GM18861 (cell line): ENCODE results near the gene NFATC4.
"Not testable (repeated sequence)": the region's sequence is repeated elsewhere in the genome, so short reads cannot be mapped to it uniquely, and the experiment has no call there.

ENCODE experiments used
- ATAC-seq: cut with Tn5 transposase; IDR thresholded peaks from one replicate; pipeline ENCODE4 v1.9.1; 2021; ENCODE audit not compliant: unreplicated experiment

The NFATC4 gene

GRCh38 chr14:24338843-24339242 is 29.1 kb upstream of the NFATC4 start:
- ATAC-seq: no peak

DNA sequence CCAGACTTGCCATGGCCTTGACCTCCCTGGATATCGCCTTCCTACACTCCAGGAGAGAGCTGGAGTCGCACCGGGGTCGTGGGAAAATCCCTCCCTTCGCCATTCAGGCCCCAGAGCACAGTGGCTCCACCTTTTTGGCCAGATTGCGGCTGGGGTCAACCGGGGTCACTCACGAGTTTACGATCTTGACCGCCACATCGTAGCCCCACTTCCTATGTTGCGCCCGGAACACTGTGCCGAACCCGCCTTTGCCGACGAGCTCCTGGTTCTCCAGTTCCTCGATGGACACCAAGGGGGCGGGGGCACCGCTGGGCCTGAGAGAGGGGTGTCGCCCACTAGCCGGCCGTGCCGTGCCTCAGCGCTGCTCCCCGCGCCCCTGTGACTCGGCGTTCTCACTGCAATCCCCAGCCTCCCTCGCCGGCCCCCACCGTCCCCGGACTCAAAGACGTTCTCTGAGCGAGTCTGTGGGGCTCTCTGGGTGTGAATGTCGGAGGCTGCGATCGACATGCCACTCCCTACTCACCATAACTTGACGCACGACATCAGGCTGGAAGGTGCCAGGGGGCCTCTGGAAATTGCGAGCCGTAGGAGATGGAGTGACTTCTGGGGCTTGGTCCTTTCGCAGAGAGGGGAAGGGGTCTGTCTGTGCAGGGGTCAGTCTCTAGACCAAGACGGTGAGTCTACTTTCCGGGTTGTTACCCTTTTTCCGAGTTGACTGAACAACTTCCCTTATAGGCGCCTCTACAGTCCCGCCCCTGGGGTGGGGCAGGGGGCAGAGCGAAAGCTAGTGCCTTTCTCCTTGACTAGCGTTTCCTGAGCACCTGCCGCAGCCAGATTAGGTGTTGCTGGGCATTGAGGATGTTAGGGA is 28.5 kb upstream of the NFATC4 start, which contains the start of gene RIPK3:
Gene RIPK3, minus strand, starts transcription at position 708 of the 868 bp plus-strand sequence. Its CDS starts 165 bp downstream, at position 543.
- peak; percentile 72 for ATAC-seq

DNA sequence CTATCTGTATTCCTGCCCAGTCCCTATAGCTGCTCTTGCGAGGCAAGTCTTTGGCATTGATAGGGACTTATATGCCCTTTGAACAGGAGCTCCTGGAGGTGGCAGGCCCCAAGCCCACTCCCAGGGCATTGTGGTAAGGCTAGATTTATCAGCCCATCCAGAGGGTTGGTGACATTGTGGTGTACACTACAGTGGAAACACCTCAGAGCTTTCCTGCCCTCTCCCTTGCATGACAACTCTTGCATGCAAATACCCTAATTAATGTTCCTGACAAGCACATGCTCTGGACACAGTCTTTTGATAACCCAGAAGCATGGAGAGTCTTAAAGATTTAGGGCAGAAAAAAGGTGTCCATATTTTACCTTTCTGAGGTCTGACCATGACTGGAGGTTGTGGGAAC is 27.4 kb upstream of the NFATC4 start:
- ATAC-seq: no peak

- no peak for ATAC-seq
Observed at GRCh38 chr14:24342889-24343288, 25.1 kb upstream of the NFATC4 start.

DNA sequence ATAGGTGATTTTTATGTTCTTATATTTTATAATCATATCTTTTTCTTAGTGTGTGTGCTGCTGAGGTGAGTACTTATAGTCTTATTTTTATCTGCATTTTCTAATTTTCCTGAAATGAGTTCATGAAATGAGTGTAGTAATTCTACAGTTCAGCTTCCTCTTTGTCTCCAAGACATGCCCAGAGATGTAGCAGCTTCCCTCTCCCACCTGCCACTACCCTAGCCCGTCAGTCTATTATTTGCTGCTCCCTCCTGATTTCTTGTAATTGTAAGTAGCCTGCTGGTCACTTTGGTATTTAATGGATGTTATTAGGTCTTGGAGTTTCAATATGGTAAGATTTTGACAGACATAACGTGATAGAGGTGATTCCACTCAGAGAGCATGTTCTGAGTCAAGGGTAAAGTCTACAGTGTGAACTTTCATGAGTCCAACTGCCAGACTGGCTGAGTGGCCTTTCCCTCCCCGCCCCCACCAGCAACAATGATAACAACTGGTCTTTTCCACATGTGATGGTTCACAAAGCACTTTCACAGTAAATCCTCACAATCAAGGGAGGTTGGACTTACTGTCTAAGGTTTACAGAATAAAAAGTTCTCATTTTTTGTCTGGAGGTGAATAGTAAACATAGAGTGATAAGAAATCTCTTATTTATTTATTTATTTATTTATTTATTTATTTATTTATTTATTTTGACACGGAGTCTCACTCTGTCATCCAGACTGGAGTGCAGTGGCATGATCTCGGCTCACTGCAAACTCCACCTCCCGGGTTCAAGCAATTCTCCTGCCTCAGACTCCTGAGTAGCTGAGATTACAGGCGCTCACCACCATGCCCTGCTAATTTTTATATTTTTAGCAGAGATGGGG is 24.0 kb upstream of the NFATC4 start:
- no peak for ATAC-seq

GRCh38 chr14:24347134-24347533 is 20.9 kb upstream of the NFATC4 start:
- no peak for ATAC-seq

- no peak for ATAC-seq
Observed at GRCh38 chr14:24348186-24348585, 19.8 kb upstream of the NFATC4 start.

DNA sequence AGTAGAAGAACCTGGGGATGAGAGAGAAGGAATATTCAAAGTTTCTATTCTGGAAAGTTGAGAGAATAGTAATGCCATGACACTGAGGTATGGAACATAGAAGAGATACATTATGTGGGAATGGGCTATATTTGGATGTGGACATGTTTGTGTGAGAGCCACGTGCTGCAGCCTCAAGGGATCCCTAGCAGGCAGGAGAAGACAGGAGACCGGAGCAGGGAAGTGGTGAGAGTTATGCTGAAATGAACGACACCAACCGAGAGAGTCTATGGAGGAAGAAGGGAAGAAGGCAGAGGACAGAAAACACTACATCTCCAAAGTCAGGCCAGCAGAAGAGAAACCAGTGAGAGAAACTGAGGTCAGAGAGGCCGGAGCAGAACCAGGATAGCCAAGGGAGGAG is 18.2 kb upstream of the NFATC4 start:
- ATAC-seq: no peak

- no peak for ATAC-seq
Observed at GRCh38 chr14:24351517-24351916, 16.5 kb upstream of the NFATC4 start.

- ATAC-seq: no peak
Observed at GRCh38 chr14:24353559-24354481, 14.2 kb upstream of the NFATC4 start.

GRCh38 chr14:24354482-24354825 is 13.5 kb upstream of the NFATC4 start:
- not testable (repeated sequence) for ATAC-seq

- ATAC-seq: no peak
Observed at GRCh38 chr14:24355009-24355408, 13.0 kb upstream of the NFATC4 start.

DNA sequence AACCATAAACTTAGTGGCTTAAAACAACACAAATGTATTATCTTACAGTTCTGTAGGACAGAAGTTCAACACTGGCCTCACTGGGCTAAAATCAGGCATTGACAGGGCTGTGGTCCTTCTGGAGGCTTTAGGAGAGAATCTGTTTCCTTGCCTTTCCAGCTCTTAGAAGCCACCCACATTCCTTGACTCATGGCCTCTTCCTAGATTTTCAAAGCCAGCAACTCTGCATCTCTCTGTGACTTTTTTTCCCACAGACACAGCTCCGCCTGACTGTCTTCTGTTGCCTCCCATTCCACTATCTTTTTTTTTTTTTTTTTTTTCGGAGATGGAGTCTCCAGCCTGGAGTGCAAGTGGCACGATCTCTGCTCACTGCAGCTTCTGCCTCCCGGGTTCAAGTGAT is 11.8 kb upstream of the NFATC4 start:
- no peak for ATAC-seq

GRCh38 chr14:24360281-24360680 is 7.7 kb upstream of the NFATC4 start:
- no peak for ATAC-seq

- no peak for ATAC-seq
Observed at GRCh38 chr14:24361326-24361725, 6.7 kb upstream of the NFATC4 start.

DNA sequence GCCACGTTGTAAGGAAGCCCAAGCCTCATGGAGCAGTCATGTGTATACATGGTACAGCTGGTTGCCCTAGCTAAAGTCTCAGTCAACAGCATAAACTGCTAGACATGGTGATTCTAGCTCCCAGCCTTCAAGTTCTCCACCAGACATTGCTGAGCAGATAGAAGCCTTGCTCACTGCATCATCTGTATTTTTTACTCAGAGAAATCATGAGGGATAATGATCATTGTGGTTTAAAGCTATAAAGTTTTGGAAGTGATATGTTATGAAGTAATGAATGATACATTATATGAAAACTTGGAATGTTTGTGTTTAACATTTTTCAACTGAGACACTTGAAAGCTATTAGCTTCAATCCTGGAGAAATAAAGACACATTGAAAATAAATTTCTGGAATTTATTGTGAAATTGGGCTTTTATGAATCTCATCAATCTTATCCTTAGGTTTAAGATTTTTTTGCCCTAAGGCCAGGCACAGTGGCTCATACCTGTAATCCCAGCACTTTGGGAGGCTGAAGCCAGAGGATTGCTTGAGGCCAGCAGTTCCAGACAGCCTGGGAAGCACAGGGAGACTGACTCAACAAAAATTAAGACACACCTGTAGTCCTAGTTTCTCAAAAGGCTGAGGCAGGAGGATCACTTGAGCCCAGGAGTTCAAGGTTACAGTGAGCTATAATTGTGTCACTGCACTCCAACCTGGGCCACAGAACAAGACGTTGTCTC is 5.6 kb upstream of the NFATC4 start:
- no peak for ATAC-seq

DNA sequence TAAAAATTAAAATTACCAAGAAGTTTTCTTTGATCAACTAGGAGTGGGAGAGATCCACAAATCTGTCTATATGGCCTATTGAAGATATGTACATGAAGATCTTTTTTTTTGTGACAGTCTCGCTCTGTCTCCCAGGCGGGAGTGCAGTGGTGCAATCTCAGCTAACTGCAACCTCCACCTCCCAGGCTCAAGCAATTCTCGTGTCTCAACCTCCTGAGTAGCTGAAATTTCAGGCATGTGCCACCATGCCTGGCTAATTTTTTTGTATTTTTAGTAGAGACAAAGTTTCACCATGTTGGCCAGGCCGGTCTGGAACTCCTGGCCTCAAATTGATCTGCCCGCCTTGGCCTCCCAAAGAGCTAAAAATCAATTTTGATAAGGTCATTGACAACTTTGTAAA is 4.6 kb upstream of the NFATC4 start:
- no peak for ATAC-seq

GRCh38 chr14:24364841-24365240 is 3.1 kb upstream of the NFATC4 start:
- ATAC-seq: no peak

- no peak for ATAC-seq
Observed at GRCh38 chr14:24365600-24366412, 2.2 kb upstream of the NFATC4 start.

DNA sequence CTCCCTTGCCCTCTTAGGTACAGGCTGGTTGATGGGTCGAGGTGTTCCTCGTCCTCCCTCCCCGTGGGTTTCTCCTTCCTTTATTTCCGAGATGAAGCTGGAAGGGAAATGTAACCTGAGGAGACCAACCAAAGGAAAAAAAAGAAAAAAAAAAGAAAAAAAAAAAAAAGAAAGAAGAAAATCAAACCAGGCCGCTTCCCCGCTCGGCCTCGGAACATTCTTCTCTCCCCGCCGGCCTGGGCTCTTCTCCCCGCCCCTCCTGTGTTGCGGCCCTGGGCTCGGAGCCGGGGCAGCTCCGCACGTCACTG is 1.6 kb upstream of the NFATC4 start:
- ATAC-seq: no peak
